Measurements from ENCODE around the gene ZNF530.
A peak's percentile ranks its signal among the peaks of the same experiment; 100 is the strongest.

ZNF530 gene

DNA sequence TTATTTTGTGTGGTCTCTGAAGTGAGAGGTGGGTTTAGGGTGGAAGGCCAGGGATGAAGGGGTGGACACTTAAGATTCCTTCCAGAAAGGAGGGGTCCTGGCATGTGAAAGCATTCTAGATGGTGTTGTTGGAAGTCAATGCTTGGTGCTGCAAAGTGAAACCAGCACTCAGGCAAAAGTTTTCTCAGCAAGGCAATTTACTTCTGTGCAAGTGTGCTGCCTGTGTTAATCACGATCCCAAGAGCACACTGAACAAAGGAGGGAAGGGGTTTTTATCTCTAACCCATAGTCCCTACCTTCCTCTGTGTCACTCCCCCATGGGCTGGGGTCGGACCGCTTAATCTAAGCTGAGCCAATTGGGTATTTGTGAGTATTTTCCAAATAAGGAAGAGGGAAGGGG, 15.7 kb downstream of the ZNF530 start:
- no peak for DNase-seq

DNA sequence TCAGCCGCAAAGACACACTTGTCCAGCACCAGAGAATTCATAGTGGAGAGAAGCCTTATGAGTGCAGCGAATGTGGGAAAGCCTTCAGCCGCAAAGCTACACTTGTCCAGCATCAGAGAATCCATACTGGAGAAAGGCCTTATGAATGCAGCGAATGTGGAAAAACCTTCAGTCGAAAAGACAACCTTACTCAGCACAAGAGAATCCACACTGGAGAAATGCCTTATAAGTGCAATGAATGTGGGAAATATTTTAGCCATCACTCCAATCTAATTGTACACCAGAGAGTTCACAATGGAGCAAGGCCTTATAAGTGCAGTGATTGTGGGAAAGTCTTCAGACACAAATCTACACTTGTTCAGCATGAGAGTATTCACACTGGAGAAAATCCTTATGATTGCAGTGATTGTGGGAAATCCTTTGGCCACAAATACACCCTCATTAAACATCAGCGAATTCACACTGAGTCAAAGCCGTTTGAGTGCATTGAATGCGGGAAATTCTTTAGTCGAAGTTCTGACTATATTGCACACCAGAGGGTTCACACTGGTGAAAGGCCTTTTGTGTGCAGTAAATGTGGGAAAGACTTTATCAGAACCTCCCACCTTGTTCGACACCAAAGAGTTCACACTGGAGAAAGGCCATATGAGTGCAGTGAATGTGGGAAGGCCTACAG, 21.1 kb downstream of the ZNF530 start:
- DNase-seq, result no peak

DNA sequence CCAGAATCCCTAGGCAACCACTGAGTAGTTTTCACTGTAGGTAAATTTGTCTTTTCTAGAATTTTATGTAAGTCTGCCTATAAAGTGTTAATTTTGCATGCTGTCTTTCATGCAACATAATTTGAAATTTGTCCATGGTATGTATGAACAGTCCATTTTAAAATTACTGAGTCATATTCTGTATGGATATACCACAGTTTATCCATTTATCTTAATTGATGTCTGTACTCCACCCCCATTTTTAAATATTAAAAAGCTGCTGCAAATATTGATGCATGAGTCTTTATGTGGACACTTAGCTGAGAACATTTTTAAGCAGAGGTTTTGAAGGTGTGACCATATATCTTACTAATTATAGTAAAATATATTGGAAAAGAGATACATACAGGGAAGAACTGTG, 23.4 kb downstream of the ZNF530 start:
- DNase-seq, result no peak

DNA sequence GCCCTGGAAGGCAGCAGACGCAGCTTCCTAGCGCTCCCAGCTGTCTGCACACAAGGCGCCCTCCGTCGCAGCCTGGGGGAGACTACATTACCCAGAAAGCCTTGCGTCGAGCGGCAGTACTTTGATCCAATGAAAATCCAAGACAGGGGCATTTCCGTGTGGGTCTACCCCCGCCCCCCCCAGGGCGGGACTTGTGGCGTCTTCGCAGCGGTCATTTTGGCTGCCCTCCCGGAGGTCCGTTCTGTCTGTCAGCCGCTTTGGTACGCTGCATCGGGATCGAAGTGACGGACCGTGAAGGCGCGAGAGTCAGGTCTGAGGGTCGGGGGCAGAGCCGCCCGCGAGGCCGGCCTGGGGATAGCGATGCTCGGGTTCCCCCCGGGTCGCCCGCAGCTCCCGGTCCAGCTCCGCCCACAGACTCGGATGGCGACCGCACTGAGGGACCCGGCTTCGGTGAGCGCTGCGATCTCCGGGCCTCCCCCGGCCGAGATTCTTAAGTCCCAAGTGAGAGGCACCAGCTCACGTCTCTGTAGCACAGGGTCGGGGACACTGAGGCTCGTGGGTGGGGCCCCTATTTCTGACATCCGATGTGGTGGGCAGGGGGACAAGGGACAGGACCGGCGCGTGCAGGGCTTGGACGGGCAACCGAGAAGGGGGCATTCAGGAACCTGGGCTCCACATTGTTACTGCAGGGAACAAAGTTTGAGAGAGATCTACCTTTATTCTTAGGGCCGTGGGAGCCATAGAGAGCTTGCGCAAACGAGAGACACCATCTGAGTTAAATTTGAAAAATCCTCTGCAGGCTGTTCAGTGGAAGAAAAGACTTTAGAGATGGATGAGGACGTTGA, 33.5 kb downstream of the ZNF530 start, which contains the start of gene ZNF211:
Gene ZNF211, plus strand, starts transcription at position 182 of the 845 bp plus-strand sequence. Its CDS starts 179 bp downstream, at position 361.
- DNase-seq, result peak; percentile 71

DNA sequence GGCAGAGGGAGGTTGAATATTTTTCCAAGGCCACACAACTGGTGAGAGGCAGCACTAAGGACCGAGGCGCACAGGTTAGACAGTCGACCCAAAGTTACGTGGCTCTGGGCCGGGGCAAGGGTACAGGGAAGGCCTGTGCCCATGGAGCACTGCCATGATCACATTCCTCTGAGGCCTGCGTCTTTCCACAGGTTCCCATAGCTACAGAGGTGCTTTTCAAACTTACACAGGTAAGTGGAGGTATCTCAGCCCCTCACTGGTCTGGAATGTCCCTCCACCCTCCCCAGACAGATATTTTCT, 34.1 kb downstream of the ZNF530 start:
- no peak for DNase-seq

DNA sequence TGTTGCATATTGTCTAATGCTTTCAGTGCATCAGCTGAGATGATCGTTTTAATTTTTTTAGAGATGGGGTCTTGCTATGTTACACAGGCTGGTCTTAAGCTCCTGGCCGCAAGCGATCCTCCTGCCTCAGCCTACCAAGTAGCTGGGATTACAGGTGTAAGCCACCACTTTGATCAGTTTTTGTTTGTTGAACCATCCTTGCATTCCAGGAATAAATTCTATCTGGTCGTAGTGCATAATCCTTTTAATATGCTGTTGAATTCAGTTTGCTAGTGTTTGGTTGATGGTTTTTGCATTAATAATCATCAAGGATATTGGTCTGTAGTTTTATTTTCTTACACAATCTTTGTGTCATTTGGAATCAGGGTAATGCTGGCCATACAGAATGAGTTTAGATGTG, 37.7 kb downstream of the ZNF530 start:
- DNase-seq, result no peak

DNA sequence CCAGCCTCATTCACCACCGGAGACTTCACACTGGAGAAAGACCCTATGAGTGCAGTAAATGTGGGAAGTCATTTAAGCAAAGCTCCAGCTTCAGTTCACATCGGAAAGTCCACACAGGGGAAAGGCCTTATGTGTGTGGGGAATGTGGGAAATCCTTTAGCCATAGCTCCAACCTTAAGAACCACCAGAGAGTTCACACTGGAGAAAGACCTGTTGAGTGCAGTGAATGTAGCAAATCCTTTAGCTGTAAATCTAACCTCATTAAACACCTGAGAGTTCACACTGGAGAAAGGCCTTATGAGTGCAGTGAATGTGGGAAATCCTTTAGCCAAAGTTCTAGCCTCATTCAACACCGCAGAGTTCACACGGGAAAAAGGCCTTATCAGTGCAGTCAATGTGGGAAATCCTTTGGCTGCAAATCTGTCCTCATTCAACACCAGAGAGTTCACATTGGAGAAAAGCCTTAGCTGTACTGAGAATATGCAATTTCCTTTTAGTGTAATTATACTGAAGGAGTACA, 42.1 kb downstream of the ZNF530 start:
- no peak for DNase-seq

DNA sequence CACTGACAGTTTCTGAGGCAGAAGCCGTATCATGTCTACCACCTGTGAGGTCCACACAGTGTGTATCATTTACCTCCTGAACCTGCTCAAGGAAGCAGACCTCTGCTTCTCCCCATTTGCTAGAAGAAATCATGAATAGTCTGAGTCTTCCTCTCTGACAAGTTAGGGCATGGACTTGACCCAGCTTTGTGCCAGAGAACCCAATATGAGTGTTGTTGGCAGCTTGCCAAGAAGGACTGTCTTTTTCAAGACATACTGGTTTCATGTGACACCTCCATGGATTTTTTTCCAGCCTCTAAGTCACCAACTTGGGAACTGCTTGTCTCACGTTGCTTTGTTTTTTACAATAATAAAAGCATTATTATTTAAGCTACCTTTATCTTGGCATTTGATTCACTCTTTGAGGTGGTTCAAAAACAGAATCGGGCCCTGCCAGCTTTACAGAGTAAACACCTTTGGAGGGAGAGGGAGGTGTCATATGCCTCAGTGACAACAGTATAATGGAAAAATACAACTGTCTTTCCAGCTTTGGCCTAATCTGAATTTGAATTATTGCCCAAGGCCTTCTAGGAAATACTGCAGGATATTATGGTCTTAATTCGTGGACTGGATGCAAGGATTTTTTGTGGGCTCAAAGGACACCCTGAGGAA, 42.8 kb downstream of the ZNF530 start:
- DNase-seq, result no peak

DNA sequence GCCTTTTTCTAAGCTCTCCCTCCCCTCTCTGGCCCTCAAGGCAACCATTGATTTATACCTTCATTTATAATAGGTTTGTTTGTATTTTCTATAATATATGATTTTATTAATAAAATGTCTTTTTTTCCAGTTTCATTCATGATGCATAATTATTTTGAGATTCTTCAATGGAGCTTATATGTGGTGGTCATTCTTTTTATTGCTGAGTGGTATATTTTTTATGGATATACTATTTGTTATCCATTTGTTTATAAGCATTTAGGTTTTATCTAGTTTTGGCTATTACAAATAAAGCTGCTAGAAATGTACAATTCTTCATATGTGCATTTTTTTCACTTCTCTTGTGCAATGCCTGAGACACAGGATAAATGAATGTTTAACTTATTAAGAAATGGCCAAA, 44.0 kb downstream of the ZNF530 start:
- no peak for DNase-seq

DNA sequence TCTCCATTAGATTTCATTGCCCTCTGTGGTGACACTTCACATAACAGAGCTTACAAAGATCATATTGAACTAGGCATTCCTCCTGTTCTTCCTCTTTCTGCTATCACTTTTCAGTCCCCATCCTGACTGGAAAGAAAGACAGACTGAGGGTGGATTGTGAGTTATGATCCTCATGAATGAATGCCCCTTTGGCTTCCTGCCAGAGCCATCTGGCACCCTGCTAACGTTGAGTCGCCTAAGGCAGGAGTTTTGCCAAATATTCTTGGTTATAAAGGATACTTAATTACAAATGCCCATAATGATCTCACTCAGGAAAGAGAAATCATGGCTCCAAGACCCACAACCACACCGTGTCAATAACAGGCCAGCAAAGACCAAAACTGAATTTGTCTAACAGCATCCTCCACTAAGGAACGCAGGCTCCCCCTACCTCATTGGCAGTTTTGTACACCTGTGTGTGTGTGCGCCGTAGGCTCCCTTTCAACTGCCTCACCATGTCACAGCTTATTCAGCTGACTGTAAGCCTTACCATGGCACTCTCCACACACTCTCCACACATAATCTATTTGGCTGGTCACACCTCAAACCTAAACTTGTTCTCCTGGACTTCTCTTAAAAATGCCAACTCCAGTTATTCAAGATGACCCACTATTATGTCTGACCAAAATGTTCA, 48.8 kb downstream of the ZNF530 start:
- no peak for DNase-seq

DNA sequence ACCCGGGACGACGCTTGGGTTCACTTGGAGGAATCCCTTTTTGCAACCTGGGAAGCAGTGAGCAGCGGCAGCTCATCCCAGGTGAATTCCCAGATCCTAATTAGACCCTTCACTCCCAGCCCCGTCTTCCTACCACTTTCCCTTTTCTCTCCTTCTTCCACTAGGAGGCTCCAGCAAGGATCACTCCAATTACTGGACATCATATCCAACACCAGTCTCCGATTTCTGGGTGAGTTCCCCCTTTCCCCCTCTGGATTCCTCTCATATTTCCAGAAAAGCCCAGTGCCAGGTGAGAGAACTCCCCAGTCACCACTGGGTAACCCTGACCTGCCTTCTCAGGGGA, 51.9 kb downstream of the ZNF530 start:
- DNase-seq, result no peak

DNA sequence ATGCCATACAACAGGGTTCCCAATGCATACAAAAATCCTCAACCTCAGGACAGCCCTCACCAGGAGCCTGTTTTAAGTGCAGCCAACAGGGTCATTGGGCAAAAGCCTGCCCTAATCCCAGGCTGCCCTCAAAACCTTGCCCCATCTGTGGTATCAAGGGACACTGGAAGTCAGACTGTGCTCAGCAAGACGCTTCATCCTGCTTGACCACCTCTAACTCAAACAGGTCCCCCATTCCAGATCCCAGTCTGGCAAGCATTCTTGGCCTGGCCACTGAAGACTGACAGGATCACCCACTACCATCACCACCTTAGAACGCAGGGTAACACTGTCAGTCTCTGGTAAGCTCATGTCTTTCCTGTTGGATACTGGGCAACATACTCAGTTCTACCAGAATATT, 54.0 kb downstream of the ZNF530 start:
- no peak for DNase-seq

DNA sequence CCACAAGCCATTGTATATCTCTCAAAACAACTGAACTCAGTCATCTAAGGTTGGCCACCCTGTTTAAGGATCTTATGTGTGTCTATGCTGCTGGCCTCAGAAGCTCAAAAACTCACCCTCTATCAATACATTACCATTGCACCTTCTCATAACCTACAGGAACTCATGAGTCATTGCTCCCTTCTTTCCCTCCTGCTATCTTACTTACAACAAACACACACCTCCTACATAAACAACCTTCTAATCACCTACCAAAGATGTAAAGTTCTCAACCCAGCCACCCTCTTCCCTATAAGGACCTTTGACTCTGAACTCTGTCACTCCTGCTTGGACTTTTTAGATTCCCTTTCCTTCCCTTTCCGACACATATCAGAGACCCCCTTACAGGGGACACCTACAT, 55.8 kb downstream of the ZNF530 start:
- no peak for DNase-seq

DNA sequence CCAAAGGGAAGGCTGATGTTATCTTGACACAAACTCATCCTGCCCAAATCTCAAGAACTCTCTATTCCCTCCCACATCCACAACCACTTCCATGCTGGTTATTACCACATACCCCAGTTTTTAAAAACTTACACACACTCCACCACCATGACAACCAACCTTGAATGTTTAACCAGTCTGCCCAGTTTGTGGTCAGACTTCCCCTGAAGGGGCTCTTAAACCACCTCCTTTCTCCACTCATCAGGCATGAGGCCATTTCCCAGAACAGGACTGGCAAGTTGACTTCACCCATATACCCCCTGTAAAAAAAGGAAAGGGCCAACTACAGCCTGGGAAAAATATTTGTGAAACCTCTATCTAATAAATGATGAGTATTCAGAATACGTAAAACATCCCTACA, 56.7 kb downstream of the ZNF530 start:
- DNase-seq, result no peak
